K562 (cell line): Measurements from ENCODE around the gene TBPL2.

Experiments used
- CHD4 ChIP-seq: fragments of 200-600 bp; sonication (generic); IDR thresholded peaks from 3 replicates; pipeline ENCODE4 v1.6.1; 2012; ENCODE audit warnings: low read depth, mild to moderate bottlenecking, mixed read lengths, low read length, inconsistent platforms; ENCODE audit not compliant: insufficient read depth, insufficient replicate concordance, poor library complexity, severe bottlenecking
- CHD7 ChIP-seq: fragments of 200-600 bp; sonication (generic); IDR thresholded peaks from one replicate; pipeline ENCODE4 v1.6.1; 2012; ENCODE audit warnings: mild to moderate bottlenecking, low read depth, low read length, inconsistent platforms
- CTCF ChIP-seq, 3 experiments: IDR thresholded peaks in 2 of 3; conservative IDR thresholded peaks in 1 of 3; 2 replicates each; pipeline ENCODE4 v1.5.1; 2011 to 2012; ENCODE audit warnings: low read length in 3 of 3, mild to moderate bottlenecking in 3 of 3, control low read depth in 2 of 3, improper control_type of control experiment in 1 of 3, inconsistent platforms in 1 of 3, low read depth in 1 of 3, mixed read lengths in 1 of 3, moderate library complexity in 1 of 3; ENCODE audit not compliant: insufficient read depth in 2 of 3
- FOXM1 ChIP-seq, 2 experiments: fragments of 450-650 bp in 1 of 2; sonication (generic) in 1 of 2; formaldehyde crosslinking in 1 of 2; IDR thresholded peaks; 2 replicates each; pipeline versions ENCODE4 v1.6.1 to v1.9.0; 2017 to 2022; ENCODE audit warnings: low read depth in 2 of 2, mild to moderate bottlenecking in 2 of 2, missing genetic modification reagents in 1 of 2, moderate library complexity in 1 of 2
- ILK ChIP-seq: fragments of 450-650 bp; IDR thresholded peaks from 2 replicates; pipeline ENCODE4 v1.6.1; 2016; ENCODE audit warnings: missing genetic modification characterization, low read depth, mild to moderate bottlenecking, missing compliant biosample characterization, moderate library complexity, borderline replicate concordance
- MAX ChIP-seq: sonication (generic); formaldehyde crosslinking; IDR thresholded peaks from 2 replicates; pipeline ENCODE4 v1.9.0; 2022; ENCODE audit warnings: mild to moderate bottlenecking, missing genetic modification reagents
- MAZ ChIP-seq, 2 experiments: fragments of 450-650 bp in 1 of 2; sonication (generic) in 1 of 2; formaldehyde crosslinking; IDR thresholded peaks in 1 of 2; conservative IDR thresholded peaks in 1 of 2; 2 replicates each; pipeline versions ENCODE4 v1.4.0 to v1.5.0; 2020; ENCODE audit warnings: mild to moderate bottlenecking in 1 of 2, missing genetic modification reagents in 1 of 2
- PYGO2 ChIP-seq: fragments of 450-650 bp; IDR thresholded peaks from 2 replicates; pipeline ENCODE4 v1.6.1; 2016; ENCODE audit warnings: mild to moderate bottlenecking, missing genetic modification characterization, moderate library complexity, missing compliant biosample characterization
- SMAD3 ChIP-seq: fragments of 450-650 bp; formaldehyde crosslinking; conservative IDR thresholded peaks from 2 replicates; pipeline ENCODE4 v1.4.0; 2020; ENCODE audit warnings: mild to moderate bottlenecking
- SMC3 ChIP-seq: conservative IDR thresholded peaks from 2 replicates; pipeline ENCODE4 v1.6.1; 2011; ENCODE audit warnings: low read depth, low read length, improper control_type of control experiment; ENCODE audit not compliant: insufficient read depth
- U2AF1 ChIP-seq: fragments of 200-400 bp; formaldehyde crosslinking; optimal IDR thresholded peaks from 2 replicates; pipeline ENCODE3; 2017; ENCODE audit warnings: mild to moderate bottlenecking, low read depth, low read length, moderate library complexity
- ZBTB7A ChIP-seq: IDR thresholded peaks from 2 replicates; pipeline ENCODE4 v1.6.1; 2011; ENCODE audit warnings: low read depth, mild to moderate bottlenecking, low read length, moderate library complexity, borderline replicate concordance; ENCODE audit not compliant: control insufficient read depth
- ZNF165 ChIP-seq: fragments of 250-450 bp; sonication (Bioruptor Pico); IDR thresholded peaks from 2 replicates; pipeline ENCODE4 v1.4.0; 2020; ENCODE audit warnings: borderline replicate concordance
- ZNF232 ChIP-seq: sonication (generic); formaldehyde crosslinking; IDR thresholded peaks from 2 replicates; pipeline ENCODE4 v1.8.0; 2022; ENCODE audit warnings: mild to moderate bottlenecking, missing genetic modification reagents

GRCh38 chr14:55381561-55381960 lies 58.9 kb downstream of the TBPL2 start:
- TF ChIP-seq ZNF232 (no peak), SMAD3 (CRISPR knock-in tag) (no peak), U2AF1 (no peak), ZBTB7A (no peak), ZNF165 (CRISPR knock-in tag) (no peak), MAX (no peak), CTCF (IDR thresholded peaks at IDR 0.05 in 2 of 3, conservative IDR thresholded peaks at IDR 0.05 in 1 of 3; ENCODE audit: insufficient read depth in 2 of 3, low read depth in 1 of 3, low read length in 3 of 3) (no peak), SMC3 (no peak), CHD7 (no peak), ILK (tag) (no peak), PYGO2 (no peak), CHD4 (no peak), MAZ (CRISPR knock-in tag; conservative IDR thresholded peaks at IDR 0.05 in 1 of 2, IDR thresholded peaks at IDR 0.05 in 1 of 2) (no peak), FOXM1 (IDR thresholded peaks at IDR 0.05; ENCODE audit: low read depth) (no peak), FOXM1 (CRISPR knock-in tag; IDR thresholded peaks at IDR 0.05; ENCODE audit: low read depth) (no peak)
